Heart right ventricle (tissue), 16 donors: Measurements from ENCODE around the gene PLBD2. TPM values are rescaled to one million over a fixed set of nuclear protein-coding genes. Genes with fewer than 3 reads are reported as not detected.

Experiments used
- ATAC-seq, 8 donors: fragments of 200-7000 bp; cut with Tn5 transposase; one replicate each; pipeline ENCODE4 v1.9.1; 2020; ENCODE audit warnings: mild to moderate bottlenecking in 8 of 8, moderate library complexity in 8 of 8, moderate number of reproducible peaks in 1 of 8
- DNase-seq, 2 donors: peaks; one replicate each; pipeline ENCODE4 v3.0.0-alpha.2; 2020
- H3K27ac ChIP-seq, 10 donors: fragments of 200-600 bp; sonication (generic) in 2 of 10; one replicate each; pipeline versions ENCODE4 v1.5.0 to v1.8.0; 2020 to 2022; ENCODE audit warnings: mild to moderate bottlenecking in 3 of 10
- H3K27me3 ChIP-seq, 7 donors: fragments of 200-600 bp; one replicate each; pipeline ENCODE4 v1.8.0; 2021 to 2022; ENCODE audit warnings: mild to moderate bottlenecking in 2 of 7
- H3K36me3 ChIP-seq, 9 donors: fragments of 200-600 bp; sonication (generic) in 1 of 9; one replicate each; pipeline versions ENCODE4 v1.5.0 to v1.8.0; 2020 to 2022; ENCODE audit warnings: mild to moderate bottlenecking in 2 of 9
- H3K4me1 ChIP-seq, 9 donors: fragments of 200-600 bp; sonication (generic) in 1 of 9; one replicate each; pipeline versions ENCODE4 v1.5.0 to v1.8.0; 2020 to 2022; ENCODE audit warnings: mild to moderate bottlenecking in 4 of 9
- H3K4me3 ChIP-seq, 10 donors: fragments of 200-600 bp; sonication (generic) in 2 of 10; one replicate each; pipeline versions ENCODE4 v1.5.0 to v1.8.0; 2020 to 2022; ENCODE audit warnings: mild to moderate bottlenecking in 7 of 10, moderate library complexity in 2 of 10
- H3K9me3 ChIP-seq, 11 donors: fragments of 200-600 bp in 10 of 11; sonication (generic) in 2 of 11; one replicate each; pipeline versions ENCODE4 v1.5.0 to v1.8.0; 2013 to 2022; ENCODE audit warnings: mild to moderate bottlenecking in 2 of 11, control low read depth in 1 of 11, moderate library complexity in 1 of 11
- CTCF ChIP-seq, 9 donors: fragments of 200-600 bp; sonication (generic) in 2 of 9; IDR thresholded peaks; one replicate each; pipeline versions ENCODE4 v1.5.0 to v1.8.0; 2021 to 2022; ENCODE audit warnings: antibody characterized with exemption in 9 of 9, mild to moderate bottlenecking in 5 of 9, moderate library complexity in 1 of 9
- WGBS, 2 donors: extraction: QIAGEN DNeasy Blood & Tissue Kit; methylation state at CpG; one replicate each; pipeline ENCODE4 v1.1.7; 2013; ENCODE audit warnings: inconsistent platforms in 1 of 2; 5-methylcytosine and 5-hydroxymethylcytosine counted together
- intact Hi-C, 10 donors: fragments of 100-400 bp; cut with DNase I; formaldehyde crosslinking; loops; one replicate each; pipeline versions ENCODE4 v1.11.1 to v1.14.2; 2022
- polyA plus RNA-seq, 2 donors: library from polyadenylated mRNA; stranded (reverse); fragments of 200-250 nt; gene quantifications; one replicate each; pipeline ENCODE4 v1.2.3, GENCODE V29; 2013
- total RNA-seq, 10 donors: library from RNA; stranded (reverse); fragmentation: NEBNext Ultra II Directional in 3 of 10; extraction: Animal tissue kit (Norgen Biotek cat#: 25700) in 3 of 10; gene quantifications; one replicate each; pipeline versions ENCODE4 v1.2.1 to v1.2.4, GENCODE V29; 2021 to 2023
- donor health status: Arrhythmogenic right ventricular cardiomyopathy.
- donor health status: ischemic (EF 13 %, LVEDD 7.1; RV severe dilation, severe dysfunction).
- donor health status: healthy with polysubstance abuse.
- donor health status: DM: no; HTN: yes; CAD: no.
- donor health status: DM: no; HTN: no; CAD: no.
- donor health status: ischemic (EF 25% LVEDD 6.9; RV normal size, moderate dysfunction).
- donor health status: ischemic (EF 25% LVEDD 5.7; RV mildly dilated, moderate dysfunction).
- donor health status: healthy.
- donor health status: DM: yes; HTN: yes; CAD: no.
- donor health status: Ischemic cardiomyopathy.
- donor health status: ischemic (EF 35%, LVEDD 5.7; RV mildly dilated, moderate dysfunction).
- donor health status: nonischemic (EF 11% LVEDD 7.7; RV severe dilation, severe dysfunction).
- donor health status: DM: yes; HTN: yes; CAD: no.
- donor health status: PGD.
- donor health status: ischemic (EF 29% LVEDD 5.4; RV normal size, mild dysfunction).
- donor health status: nonischemic (EF 23%, LVEDD 6.1; RV moderate dilation, normal function).

The PLBD2 gene
- total and polyA plus RNA-seq, 12 donors: 13.0 to 53.9 (median 35.4) TPM

DNA sequence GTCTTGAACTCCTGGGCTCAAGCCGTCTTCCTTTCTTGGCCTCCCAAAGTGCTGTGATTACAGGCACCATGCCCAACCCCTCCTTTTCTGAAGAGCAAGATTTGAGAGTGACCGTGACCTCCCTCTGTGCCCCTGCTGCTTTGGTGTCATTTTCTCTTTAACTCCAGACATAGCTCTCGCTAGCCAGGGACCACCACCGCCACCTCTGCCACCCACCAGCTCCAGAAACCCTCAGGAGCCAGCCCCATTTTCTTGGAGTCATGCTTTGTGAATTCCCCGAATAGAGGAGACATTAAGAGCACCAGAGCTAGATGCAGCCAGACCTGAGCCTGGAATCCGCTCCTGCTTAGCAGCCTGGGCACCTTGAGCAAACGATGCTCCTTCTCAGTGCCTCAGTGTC, 81.9 kb downstream of the PLBD2 start:
- DNase-seq (no peak), ATAC-seq (no peak)
- no peaks in the 10 kb centered on the region for H3K4me1 ChIP-seq
- intact Hi-C loops: no loop called here
- no peaks in the 10 kb centered on the region for H3K36me3 ChIP-seq
- H3K27ac ChIP-seq: no peak overlapping the region
- TF ChIP-seq CTCF (IDR thresholded peaks at IDR 0.05): no peak
- H3K9me3 ChIP-seq: no peaks in the 10 kb centered on the region
- peaks cover 0 to 61% (median 40%) of the 10 kb centered on the region in 7 donors for H3K27me3 ChIP-seq
- 57 to 63% methylated on average over 7 of the region's 7 CpGs for WGBS, 2 donors
- H3K4me3 ChIP-seq: no peak overlapping the region

Other genes with a start within 250 kb of the PLBD2 start
- not detected for gene RASAL1, start 222.8 kb upstream of the PLBD2 start, total RNA-seq
- not detected for gene RASAL1, start 222.8 kb upstream of the PLBD2 start, polyA plus RNA-seq
- gene CFAP73, start 208.9 kb upstream of the PLBD2 start, total RNA-seq: not detected
- under 1 TPM in 1 of 2 donors, not detected in 1; 0.10 TPM for gene CFAP73, start 208.9 kb upstream of the PLBD2 start, polyA plus RNA-seq
- gene DDX54, start 173.1 kb upstream of the PLBD2 start, total RNA-seq: 10 to 100 TPM; 33.3 to 46.5 (median 37.5) TPM
- gene DDX54, start 173.1 kb upstream of the PLBD2 start, polyA plus RNA-seq: 10 to 100 TPM; 16.5 to 52.7 TPM
- gene RITA1, start 172.9 kb upstream of the PLBD2 start, total RNA-seq: 10 to 100 TPM; 11.9 to 20.8 (median 14.4) TPM
- 1 to 10 TPM; 8.0 to 9.9 TPM for gene RITA1, start 172.9 kb upstream of the PLBD2 start, polyA plus RNA-seq
- gene TPCN1, start 137.1 kb upstream of the PLBD2 start, total RNA-seq: 100 to 1,000 TPM in 8 of 10 donors, 10 to 100 TPM in 2; 81.9 to 163 (median 127) TPM
- 100 to 1,000 TPM in 1 of 2 donors, 10 to 100 TPM in 1; 16.4 to 147 TPM for gene TPCN1, start 137.1 kb upstream of the PLBD2 start, polyA plus RNA-seq
- gene SLC8B1, start 23.5 kb upstream of the PLBD2 start, total RNA-seq: 10 to 100 TPM in 6 of 10 donors, 1 to 10 TPM in 4; 7.2 to 15.0 (median 11.9) TPM
- 10 to 100 TPM in 1 of 2 donors, 1 to 10 TPM in 1; 8.0 to 16.9 TPM for gene SLC8B1, start 23.5 kb upstream of the PLBD2 start, polyA plus RNA-seq
- 1 to 10 TPM in 1 of 10 donors, under 1 TPM in 3, not detected in 6; 0.18 to 1.6 (median 0.45) TPM for gene SDS, start 45.3 kb downstream of the PLBD2 start, total RNA-seq
- under 1 TPM in 1 of 2 donors, not detected in 1; 0.33 TPM for gene SDS, start 45.3 kb downstream of the PLBD2 start, polyA plus RNA-seq
- gene SDSL, start 63.8 kb downstream of the PLBD2 start, total RNA-seq: 10 to 100 TPM in 7 of 10 donors, 1 to 10 TPM in 3; 4.0 to 23.4 (median 15.3) TPM
- 1 to 10 TPM; 2.0 to 3.3 TPM for gene SDSL, start 63.8 kb downstream of the PLBD2 start, polyA plus RNA-seq
- gene LHX5, start 113.3 kb downstream of the PLBD2 start, total RNA-seq: not detected
- not detected for gene LHX5, start 113.3 kb downstream of the PLBD2 start, polyA plus RNA-seq